K562 (cell line): ENCODE results near the gene RNF222. TPM values are rescaled to one million over a fixed set of nuclear protein-coding genes. Genes with fewer than 3 reads are reported as not detected.

ENCODE experiments used
- CBX2 ChIP-seq: fragments of 200-600 bp; sonication (generic); IDR thresholded peaks from one replicate; pipeline ENCODE4 v1.6.1; 2012; ENCODE audit warnings: mild to moderate bottlenecking, low read length, inconsistent platforms; ENCODE audit not compliant: insufficient read depth, poor library complexity, severe bottlenecking
- CCNT2 ChIP-seq: IDR thresholded peaks from 2 replicates; pipeline ENCODE4 v1.6.1; 2011; ENCODE audit warnings: borderline replicate concordance, low read depth, mild to moderate bottlenecking, moderate library complexity, mixed read lengths, low read length; ENCODE audit not compliant: insufficient read length; ENCODE audit errors: extremely low read depth
- DACH1 ChIP-seq: fragments of 450-650 bp; IDR thresholded peaks from 2 replicates; pipeline ENCODE4 v1.6.1; 2018; ENCODE audit not compliant: partially characterized antibody
- EZH2 ChIP-seq: IDR thresholded peaks from 2 replicates; pipeline ENCODE4 v1.6.1; 2012; ENCODE audit warnings: low read depth, mild to moderate bottlenecking, inconsistent platforms, low read length, borderline replicate concordance
- FOXM1 ChIP-seq, 2 experiments: fragments of 450-650 bp in 1 of 2; sonication (generic) in 1 of 2; formaldehyde crosslinking in 1 of 2; IDR thresholded peaks; 2 replicates each; pipeline versions ENCODE4 v1.6.1 to v1.9.0; 2017 to 2022; ENCODE audit warnings: low read depth in 2 of 2, mild to moderate bottlenecking in 2 of 2, missing genetic modification reagents in 1 of 2, moderate library complexity in 1 of 2
- GATA2 ChIP-seq: sonication (generic); formaldehyde crosslinking; IDR thresholded peaks from 2 replicates; pipeline ENCODE4 v1.4.0; 2020; ENCODE audit warnings: mild to moderate bottlenecking, missing genetic modification reagents
- HMBOX1 ChIP-seq: sonication (generic); IDR thresholded peaks from 2 replicates; pipeline ENCODE4 v1.6.1; 2016
- IFI16 ChIP-seq: fragments of 250-450 bp; sonication (Bioruptor Pico); IDR thresholded peaks from 2 replicates; pipeline ENCODE4 v2.1.2; 2022; ENCODE audit warnings: mild to moderate bottlenecking, inconsistent platforms
- MCM5 ChIP-seq: fragments of 450-650 bp; IDR thresholded peaks from 2 replicates; pipeline ENCODE4 v1.6.1; 2016; ENCODE audit warnings: low read depth
- NKRF ChIP-seq: fragments of 450-650 bp; IDR thresholded peaks from 2 replicates; pipeline ENCODE4 v1.6.1; 2016; ENCODE audit warnings: borderline replicate concordance
- NONO ChIP-seq, 2 experiments: fragments of 200-400 bp in 1 of 2; fragments of 450-650 bp in 1 of 2; formaldehyde crosslinking in 1 of 2; IDR thresholded peaks; 2 replicates each; pipeline ENCODE4 v1.6.1; 2017; ENCODE audit warnings: low read depth in 2 of 2, mild to moderate bottlenecking in 2 of 2, moderate library complexity in 2 of 2, low read length in 1 of 2
- POU5F1 ChIP-seq: fragments of 150-350 bp; IDR thresholded peaks from 2 replicates; pipeline ENCODE4 v1.6.1; 2014; ENCODE audit warnings: borderline replicate concordance, low read length, low read depth, mild to moderate bottlenecking; ENCODE audit not compliant: partially characterized antibody
- RBBP5 ChIP-seq: fragments of 200-600 bp; sonication (generic); IDR thresholded peaks from 2 replicates; pipeline ENCODE4 v1.6.1; 2012; ENCODE audit warnings: borderline replicate concordance, mild to moderate bottlenecking, low read length, control low read depth, inconsistent platforms; ENCODE audit not compliant: insufficient read depth, poor library complexity, severe bottlenecking
- SAFB2 ChIP-seq: fragments of 200-400 bp; formaldehyde crosslinking; IDR thresholded peaks from 2 replicates; pipeline ENCODE4 v1.6.1; 2018; ENCODE audit warnings: borderline replicate concordance, low read length, low read depth, moderate library complexity; ENCODE audit not compliant: severe bottlenecking
- ZBTB26 ChIP-seq: fragments of 450-650 bp; formaldehyde crosslinking; IDR thresholded peaks from 2 replicates; pipeline ENCODE4 v1.4.0; 2022; ENCODE audit warnings: missing genetic modification characterization
- ZBTB5 ChIP-seq: fragments of 450-650 bp; IDR thresholded peaks from 2 replicates; pipeline ENCODE4 v1.6.1; 2017; ENCODE audit warnings: antibody characterized with exemption
- ZFX ChIP-seq: sonication (generic); formaldehyde crosslinking; IDR thresholded peaks from 2 replicates; pipeline ENCODE4 v1.8.0; 2022; ENCODE audit warnings: mild to moderate bottlenecking, missing genetic modification reagents, moderate library complexity
- ZNF146 ChIP-seq: IDR thresholded peaks from one replicate; pipeline ENCODE4 v1.6.1; 2018; ENCODE audit warnings: missing compliant biosample characterization; ENCODE audit not compliant: unreplicated experiment
- polyA plus RNA-seq, 8 experiments: library from polyadenylated mRNA; depleted of rRNA in 4 of 8; stranded (reverse) in 5 of 8; unstranded in 3 of 8; fragments of >200 nt; fragmentation: Nextera tagmentation in 2 of 8; fragmentation: Illumina TruSeq in 1 of 8; extraction: Ambion mirVana in 2 of 8; extraction: Trizol in 1 of 8; gene quantifications; 2 replicates each; pipeline versions ENCODE4 v1.2.1 to v1.2.3, GENCODE V29; 2011 to 2014; ENCODE audit warnings: inconsistent platforms in 1 of 8, missing spikeins in 1 of 8
- total RNA-seq, 7 experiments: library from RNA; depleted of rRNA in 6 of 7; stranded (reverse); fragments of >200 nt in 6 of 7; fragmentation: Illumina TruSeq in 2 of 7; extraction: Trizol in 2 of 7; gene quantifications; 2 replicates each; pipeline versions ENCODE4 v1.2.1 to v1.2.3, GENCODE V29; 2011 to 2021; ENCODE audit warnings: low replicate concordance in 1 of 7

The RNF222 gene
- total and polyA plus RNA-seq, 9 of the 15 experiments (the other 6 are each of a cell fraction or from before 2014, with no cell fraction given), result not detected

GRCh38 chr17:8386841-8387240, 10.8 kb downstream of the RNF222 start (continued):
- no peak for TF ChIP-seq EZH2
- TF ChIP-seq RBBP5, result no peak
- no peak for TF ChIP-seq ZNF146 (CRISPR knock-in tag)
- no peak for TF ChIP-seq NONO (IDR thresholded peaks at IDR 0.05; ENCODE audit: low read depth in 2 of 2, low read length in 1 of 2)
- no peak for TF ChIP-seq GATA2
- no peak for TF ChIP-seq ZBTB26
- no peak for TF ChIP-seq POU5F1
- peak; percentile 29 for TF ChIP-seq CCNT2
- TF ChIP-seq MCM5, result no peak
- no peak for TF ChIP-seq DACH1
- TF ChIP-seq NKRF, result no peak
- TF ChIP-seq IFI16, result no peak
- no peak for TF ChIP-seq ZBTB5
- TF ChIP-seq CBX2, result no peak
- no peak for TF ChIP-seq FOXM1 (IDR thresholded peaks at IDR 0.05; ENCODE audit: low read depth)
- TF ChIP-seq FOXM1 (CRISPR knock-in tag; IDR thresholded peaks at IDR 0.05; ENCODE audit: low read depth), result no peak
- TF ChIP-seq SAFB2, result no peak
- TF ChIP-seq ZFX (CRISPR knock-in tag), result no peak
- TF ChIP-seq HMBOX1, result no peak
